HG03060 (cell line): ENCODE results near the gene TMEM51.

ENCODE experiments used
- ATAC-seq: cut with Tn5 transposase; IDR thresholded peaks from one replicate; pipeline ENCODE4 v1.9.1; 2021; ENCODE audit warnings: low read depth, moderate number of reproducible peaks; ENCODE audit not compliant: unreplicated experiment

TMEM51 gene, protein sequence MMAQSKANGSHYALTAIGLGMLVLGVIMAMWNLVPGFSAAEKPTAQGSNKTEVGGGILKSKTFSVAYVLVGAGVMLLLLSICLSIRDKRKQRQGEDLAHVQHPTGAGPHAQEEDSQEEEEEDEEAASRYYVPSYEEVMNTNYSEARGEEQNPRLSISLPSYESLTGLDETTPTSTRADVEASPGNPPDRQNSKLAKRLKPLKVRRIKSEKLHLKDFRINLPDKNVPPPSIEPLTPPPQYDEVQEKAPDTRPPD

DNA sequence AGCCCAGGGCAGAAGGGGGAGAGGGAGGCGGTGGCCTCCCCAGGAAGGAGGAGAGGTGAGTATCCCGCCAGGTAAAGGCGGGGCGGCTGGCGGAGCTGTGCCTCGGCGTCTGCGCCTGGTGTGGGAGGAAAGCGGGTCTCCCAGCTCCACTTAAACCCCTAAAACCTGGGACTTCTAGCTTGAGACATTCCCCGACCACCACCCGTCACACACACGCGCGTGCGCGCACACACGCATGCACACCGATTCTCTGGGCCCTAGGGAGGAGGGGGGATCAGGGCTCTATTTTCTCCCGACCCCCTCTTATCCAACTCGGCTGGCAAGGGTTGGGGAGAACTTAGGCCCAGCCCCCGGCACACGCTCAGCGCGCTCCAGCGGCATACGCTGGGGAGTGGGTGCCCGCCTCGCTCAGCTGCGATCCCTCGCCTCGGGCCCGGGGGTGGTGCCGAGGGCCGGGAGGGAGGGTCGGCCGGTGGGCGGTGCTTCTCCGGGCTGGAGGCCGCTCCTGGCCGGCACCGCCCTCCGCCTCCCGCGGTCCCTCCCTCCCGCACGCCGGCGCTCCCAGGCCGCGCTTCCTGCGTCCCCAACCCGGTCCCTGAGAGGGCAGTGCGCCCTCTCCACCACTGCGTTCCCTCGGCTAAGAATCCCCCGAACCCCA lies at the start of gene TMEM51:
Gene TMEM51, plus strand, starts transcription at position 564 of the 658 bp plus-strand sequence. CDS start 61,341 bp downstream, outside the sequence.
- ATAC-seq = no peak

- ATAC-seq = no peak
Observed at GRCh38 chr1:15103906-15104305, 49.6 kb upstream of the TMEM51 start.

- ATAC-seq = no peak
Observed at GRCh38 chr1:15104768-15105167, 48.8 kb upstream of the TMEM51 start.

DNA sequence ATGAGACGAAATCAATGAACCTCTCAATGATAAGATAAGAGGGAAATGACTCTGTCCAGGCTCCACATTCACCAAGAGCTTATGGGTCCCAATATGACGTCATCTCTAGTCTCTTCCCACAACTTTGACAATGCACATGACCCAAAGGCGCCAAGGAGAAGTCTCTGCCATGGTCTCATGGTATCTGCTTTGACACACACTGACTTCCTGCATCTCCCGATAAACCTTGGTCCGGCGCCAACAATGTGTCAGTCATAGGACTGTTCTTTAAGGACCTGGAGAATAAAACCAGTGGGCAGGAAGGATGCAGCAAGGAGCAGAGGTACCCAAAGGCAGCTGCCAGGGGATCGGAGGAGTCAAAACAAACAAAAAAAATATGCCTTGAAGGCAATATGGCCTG lies 46.9 kb upstream of the TMEM51 start:
- no peak for ATAC-seq

GRCh38 chr1:15107058-15107687 lies 46.4 kb upstream of the TMEM51 start:
- ATAC-seq = no peak

- no peak for ATAC-seq
Observed at GRCh38 chr1:15107911-15108310, 45.6 kb upstream of the TMEM51 start.

- no peak for ATAC-seq
Observed at GRCh38 chr1:15110128-15110866, 43.2 kb upstream of the TMEM51 start.

DNA sequence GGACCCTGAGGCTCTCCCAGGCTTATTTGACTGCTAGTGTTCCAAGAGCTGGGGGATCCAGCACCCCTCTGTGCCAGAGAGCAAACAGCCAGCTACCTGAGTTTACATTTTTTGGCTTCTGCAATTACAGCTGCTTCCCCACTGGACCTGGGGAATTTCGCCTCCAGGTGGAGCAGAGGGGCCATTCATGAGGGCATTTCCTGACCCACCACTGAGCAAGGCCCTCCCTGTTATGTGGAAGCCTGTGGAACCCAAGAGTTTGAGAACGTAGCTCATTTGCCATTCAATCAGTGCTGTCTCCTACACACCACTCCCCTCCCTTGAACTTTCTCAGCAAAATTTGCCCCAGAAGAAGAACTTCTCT lies 42.7 kb upstream of the TMEM51 start:
- ATAC-seq = no peak

- ATAC-seq = no peak
Observed at GRCh38 chr1:15113146-15113545, 40.4 kb upstream of the TMEM51 start.

- no peak for ATAC-seq
Observed at GRCh38 chr1:15114884-15115283, 38.7 kb upstream of the TMEM51 start.

DNA sequence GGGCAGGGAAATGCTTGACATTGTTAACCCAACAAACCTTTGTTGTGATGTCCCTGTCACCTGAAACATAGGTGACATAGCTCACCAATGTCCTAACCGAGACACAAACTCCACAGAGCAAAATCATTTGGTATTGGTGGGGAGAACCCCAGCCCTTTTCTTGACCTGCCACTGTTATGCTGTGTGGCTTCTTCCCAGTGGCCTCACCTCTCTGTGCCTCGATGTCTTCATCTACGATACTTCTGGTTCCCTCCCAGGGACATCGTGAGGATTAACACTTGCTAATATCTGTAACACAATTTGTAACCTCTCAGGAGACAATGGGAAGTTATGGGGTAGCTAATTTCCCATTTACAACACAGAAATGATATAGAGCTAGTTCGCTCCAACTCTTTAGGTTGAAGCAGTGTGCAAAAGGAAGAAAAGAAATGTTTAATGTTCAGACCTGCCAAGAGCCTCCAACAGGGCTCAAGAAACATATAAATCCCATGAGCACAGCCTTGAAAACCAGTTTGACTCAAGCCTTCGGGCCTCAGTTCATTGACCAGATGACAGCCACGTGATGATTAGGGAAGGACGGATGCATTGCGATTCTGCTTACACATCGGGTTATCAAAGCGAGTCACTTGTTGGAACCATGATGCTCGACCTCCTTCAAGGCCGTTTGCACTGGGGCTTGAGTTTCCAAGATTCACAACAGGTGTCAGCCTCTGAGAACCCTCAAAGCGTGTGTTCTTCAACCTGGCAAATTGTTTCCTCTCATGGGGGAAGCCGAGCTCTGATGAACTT lies 37.8 kb upstream of the TMEM51 start:
- no peak for ATAC-seq

DNA sequence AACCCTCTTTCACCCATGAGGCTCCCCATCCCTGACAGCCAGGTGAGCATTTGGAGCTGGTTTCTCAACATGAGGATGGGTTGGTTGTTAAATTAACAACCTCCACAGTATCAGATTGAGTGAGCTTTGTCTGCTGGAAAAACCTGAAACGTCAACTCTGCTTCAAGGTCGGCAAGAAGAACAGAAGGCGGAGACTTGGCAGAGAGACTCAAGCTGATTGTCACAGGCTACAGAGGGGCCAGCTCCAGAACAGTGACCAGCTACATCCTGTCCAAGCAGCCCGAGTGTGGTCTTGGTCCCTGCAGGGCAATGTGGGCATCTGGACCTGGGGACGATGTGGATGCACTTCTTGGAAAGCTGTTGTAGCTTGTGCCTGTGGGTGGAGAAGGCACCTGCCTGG lies 36.6 kb upstream of the TMEM51 start:
- no peak for ATAC-seq

GRCh38 chr1:15117671-15118325 lies 35.7 kb upstream of the TMEM51 start:
- ATAC-seq = no peak

- no peak for ATAC-seq
Observed at GRCh38 chr1:15118579-15118978, 35.0 kb upstream of the TMEM51 start.

GRCh38 chr1:15120251-15120945 lies 33.1 kb upstream of the TMEM51 start:
- no peak for ATAC-seq

DNA sequence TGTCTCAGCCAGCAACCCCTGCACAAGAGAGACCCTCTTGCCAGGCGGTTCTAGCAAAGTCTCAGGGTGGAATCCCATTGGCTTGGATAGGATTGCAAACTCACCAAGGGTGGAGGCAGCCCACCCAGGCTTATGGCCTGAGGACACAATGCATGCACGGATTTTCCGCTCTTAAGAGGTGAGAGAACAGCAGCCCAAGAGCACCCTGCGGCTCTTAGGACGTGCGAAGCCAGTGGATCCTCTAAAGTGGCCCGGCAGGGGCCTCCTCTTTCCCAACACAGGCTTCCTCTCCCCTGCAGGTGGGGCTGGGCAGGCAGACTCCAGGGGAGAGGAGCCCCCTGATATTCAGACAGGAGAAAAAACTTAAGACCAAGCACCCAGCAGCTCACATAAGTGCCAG lies 31.2 kb upstream of the TMEM51 start:
- no peak for ATAC-seq

- ATAC-seq = no peak
Observed at GRCh38 chr1:15123270-15123669, 30.3 kb upstream of the TMEM51 start.

DNA sequence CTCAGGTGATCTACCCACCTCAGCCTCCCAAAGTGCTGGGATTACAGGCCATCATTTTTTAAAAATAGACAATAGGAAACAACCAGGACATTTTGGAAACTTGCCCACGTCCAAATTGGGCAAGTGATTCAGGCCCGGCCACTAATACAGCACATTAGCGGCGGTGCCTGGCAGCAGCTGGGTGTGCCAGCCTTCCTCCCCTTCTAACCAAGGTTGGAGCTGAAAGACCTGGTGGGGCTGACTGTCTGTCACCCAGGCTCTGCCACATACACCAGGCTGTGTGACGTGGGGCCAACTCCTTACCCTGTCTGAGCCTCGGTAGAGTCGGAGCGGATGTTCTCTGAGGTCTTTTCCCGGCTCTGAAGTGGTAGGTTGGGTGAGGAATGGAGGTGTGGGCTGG lies 29.6 kb upstream of the TMEM51 start:
- no peak for ATAC-seq

DNA sequence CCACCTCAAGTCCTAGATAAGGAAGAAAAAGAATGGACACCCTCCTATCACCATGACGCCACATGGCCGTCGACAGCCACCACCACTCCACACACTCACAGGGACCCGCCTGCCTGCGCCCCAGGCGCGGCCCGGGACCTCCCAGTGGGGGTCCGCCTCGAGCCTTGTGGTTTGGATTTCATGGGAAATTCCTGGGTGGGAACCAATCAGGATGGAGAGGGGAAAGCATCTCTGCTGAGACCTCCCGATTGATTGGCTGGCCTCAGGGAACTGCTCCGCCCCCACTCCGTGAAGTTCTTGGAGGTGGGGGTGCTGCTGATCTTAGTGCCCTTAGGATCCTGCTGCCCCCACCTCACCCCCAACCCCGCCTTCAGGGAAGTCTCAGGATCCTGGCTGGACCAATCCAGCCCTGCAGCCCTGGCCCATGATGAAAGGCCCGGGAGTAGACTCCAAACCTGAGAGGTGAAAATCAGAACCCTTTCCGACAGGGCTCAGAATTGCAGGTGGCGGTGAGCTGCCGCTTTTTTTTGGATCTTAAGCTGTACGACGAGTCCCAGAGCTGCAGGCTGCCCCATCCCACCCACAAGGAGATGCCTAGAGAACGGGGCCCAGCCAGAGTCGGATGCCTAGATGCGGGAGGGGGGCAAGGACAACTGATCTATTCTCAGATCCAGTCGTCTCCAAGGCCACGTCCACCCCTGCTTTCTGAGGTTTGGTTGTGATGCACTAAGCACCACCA lies 29.0 kb upstream of the TMEM51 start:
- no peak for ATAC-seq
